ENCODE measurements around the gene JPH4. TPM values are rescaled to one million over a fixed set of nuclear protein-coding genes. Genes with fewer than 3 reads are reported as not detected.

JPH4 gene
- total and polyA plus RNA-seq, 8 donors, result 0.15 to 1.1 (median 0.47) TPM; not detected in 2

DNA sequence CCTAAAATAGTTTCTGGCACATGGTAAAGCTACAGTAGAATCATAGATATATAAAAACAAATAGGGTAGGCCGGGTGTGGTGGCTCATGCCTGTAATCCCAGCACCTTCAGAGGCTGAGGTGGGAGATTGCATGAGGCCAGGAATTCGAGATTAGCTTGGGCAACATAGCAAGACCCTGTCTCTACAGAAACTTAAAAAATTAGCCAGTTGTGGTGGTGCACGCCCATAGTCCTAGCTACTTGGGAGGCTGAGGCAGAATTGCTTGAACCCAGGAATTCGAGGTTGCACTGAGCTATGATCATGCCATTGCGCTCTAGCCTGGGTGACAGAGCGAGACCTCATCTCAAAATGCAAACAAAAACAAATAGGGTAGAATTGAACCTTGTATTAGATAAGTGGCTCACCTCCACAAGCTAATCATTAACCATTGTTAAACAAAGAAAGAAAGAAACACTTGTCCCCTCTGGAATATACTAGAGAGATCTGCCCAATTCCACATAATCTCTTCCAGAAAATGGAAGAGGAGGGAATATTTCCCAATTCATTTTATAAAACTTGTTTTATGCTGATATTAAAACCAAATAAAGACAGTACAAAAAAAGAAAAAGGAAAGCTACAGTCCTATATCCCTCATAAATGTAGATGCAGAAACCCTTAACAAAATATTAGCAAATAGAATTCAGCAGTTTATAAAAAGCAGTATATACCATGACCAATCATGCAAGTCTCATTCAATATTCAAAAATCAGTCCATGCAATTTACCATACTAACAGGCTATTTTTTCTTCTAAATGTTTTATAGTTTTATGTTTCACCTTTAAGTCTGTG is 34.9 kb upstream of the JPH4 start:
- no peak overlapping the region for H3K4me3 ChIP-seq
- no peaks in the 10 kb centered on the region for H3K36me3 ChIP-seq
- peaks cover 38 to 52% (median 45%) of the 10 kb centered on the region in 4 donors for H3K4me1 ChIP-seq
- peak in 1 of 2 donors; percentile 76 for DNase-seq
- peak overlapping the region; percentile 60 to 87 (median 71) for H3K27ac ChIP-seq
- H3K9me3 ChIP-seq, result no peaks in the 10 kb centered on the region
- 35 to 59% (median 48%) methylated on average over 6 of the region's 6 CpGs for WGBS, 5 donors
- H3K27me3 ChIP-seq, result no peaks in the 10 kb centered on the region
- intact Hi-C loops (cut with DNase I; ENCODE audit: low total_unique reads), result no loop called here
- no peak for TF ChIP-seq POLR2A (IDR thresholded peaks at IDR 0.05)
- TF ChIP-seq, protein P1, sequence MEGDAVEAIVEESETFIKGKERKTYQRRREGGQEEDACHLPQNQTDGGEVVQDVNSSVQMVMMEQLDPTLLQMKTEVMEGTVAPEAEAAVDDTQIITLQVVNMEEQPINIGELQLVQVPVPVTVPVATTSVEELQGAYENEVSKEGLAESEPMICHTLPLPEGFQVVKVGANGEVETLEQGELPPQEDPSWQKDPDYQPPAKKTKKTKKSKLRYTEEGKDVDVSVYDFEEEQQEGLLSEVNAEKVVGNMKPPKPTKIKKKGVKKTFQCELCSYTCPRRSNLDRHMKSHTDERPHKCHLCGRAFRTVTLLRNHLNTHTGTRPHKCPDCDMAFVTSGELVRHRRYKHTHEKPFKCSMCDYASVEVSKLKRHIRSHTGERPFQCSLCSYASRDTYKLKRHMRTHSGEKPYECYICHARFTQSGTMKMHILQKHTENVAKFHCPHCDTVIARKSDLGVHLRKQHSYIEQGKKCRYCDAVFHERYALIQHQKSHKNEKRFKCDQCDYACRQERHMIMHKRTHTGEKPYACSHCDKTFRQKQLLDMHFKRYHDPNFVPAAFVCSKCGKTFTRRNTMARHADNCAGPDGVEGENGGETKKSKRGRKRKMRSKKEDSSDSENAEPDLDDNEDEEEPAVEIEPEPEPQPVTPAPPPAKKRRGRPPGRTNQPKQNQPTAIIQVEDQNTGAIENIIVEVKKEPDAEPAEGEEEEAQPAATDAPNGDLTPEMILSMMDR (IDR thresholded peaks at IDR 0.05), result no peak
- TF ChIP-seq POLR2AphosphoS5 (IDR thresholded peaks at IDR 0.05), result no peak
- no peak for TF ChIP-seq EP300 (IDR thresholded peaks at IDR 0.05)

DNA sequence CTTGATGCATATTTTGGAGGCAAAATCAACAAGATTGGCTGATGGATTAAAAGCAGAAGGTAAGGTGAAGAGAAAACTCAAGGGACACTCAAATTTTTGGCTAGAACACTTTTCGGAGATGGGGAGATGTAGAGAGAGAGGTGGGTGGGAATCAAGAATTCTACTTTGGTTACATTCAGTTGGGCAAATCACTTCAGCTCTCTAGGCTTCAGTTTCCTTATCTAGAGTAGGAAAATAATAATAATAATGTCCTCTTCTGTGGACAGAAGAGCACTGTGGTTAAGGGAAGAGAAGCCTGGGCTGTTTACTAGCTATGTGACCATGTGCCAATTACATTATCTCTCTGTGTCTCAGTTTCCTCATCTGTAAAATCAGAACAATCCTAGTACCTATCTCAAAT is 34.2 kb upstream of the JPH4 start:
- Histone ChIP-seq H3K36me3 (no peaks in the 10 kb centered on the region), H3K4me3 (no peak overlapping the region), H3K4me1 (peaks cover 42 to 52% (median 46%) of the 10 kb centered on the region in 4 donors), H3K27ac (peak overlapping the region; percentile 69 to 87 (median 79)), H3K9me3 (no peaks in the 10 kb centered on the region), H3K27me3 (no peaks in the 10 kb centered on the region)
- 86 to 97% (median 92%) methylated on average over 1 of the region's 1 CpG for WGBS, 5 donors
- intact Hi-C loops (cut with DNase I; ENCODE audit: low total_unique reads), result no loop called here
- no peak for DNase-seq
- TF ChIP-seq POLR2AphosphoS5 (IDR thresholded peaks at IDR 0.05), result no peak
- TF ChIP-seq POLR2A (IDR thresholded peaks at IDR 0.05), result no peak
- TF ChIP-seq EP300 (IDR thresholded peaks at IDR 0.05), result no peak
- TF ChIP-seq, protein P1 (IDR thresholded peaks at IDR 0.05), result no peak

DNA sequence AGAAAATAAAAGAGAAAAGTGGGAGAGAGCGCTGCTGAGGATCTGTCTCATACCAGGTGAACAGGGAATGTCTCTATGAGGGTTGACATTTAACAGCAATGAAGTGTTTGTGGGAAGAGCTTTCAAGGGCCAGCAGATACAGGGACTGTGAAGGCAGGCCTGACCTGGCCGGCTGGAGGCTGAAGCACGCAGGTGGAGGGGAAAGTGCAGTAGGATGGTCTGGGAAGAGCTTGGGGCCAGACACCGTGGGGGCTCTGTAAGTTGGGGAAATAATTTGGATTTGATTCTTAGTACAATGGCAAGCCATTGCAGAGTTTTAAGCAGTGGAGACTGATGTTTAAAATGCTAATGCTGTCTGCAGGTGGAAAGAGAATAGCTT is 33.8 kb upstream of the JPH4 start:
- intact Hi-C loops (cut with DNase I; ENCODE audit: low total_unique reads), result no loop called here
- no peak for DNase-seq
- WGBS, 5 donors, result 43 to 56% (median 55%) methylated on average over 4 of the region's 4 CpGs
- no peak overlapping the region for H3K4me3 ChIP-seq
- H3K9me3 ChIP-seq, result no peaks in the 10 kb centered on the region
- H3K4me1 ChIP-seq, result peaks cover 45 to 52% (median 47%) of the 10 kb centered on the region in 4 donors
- peak overlapping the region; percentile 69 to 87 (median 79) for H3K27ac ChIP-seq
- no peaks in the 10 kb centered on the region for H3K36me3 ChIP-seq
- H3K27me3 ChIP-seq, result no peaks in the 10 kb centered on the region
- TF ChIP-seq POLR2AphosphoS5 (IDR thresholded peaks at IDR 0.05) (no peak), POLR2A (IDR thresholded peaks at IDR 0.05) (no peak), EP300 (IDR thresholded peaks at IDR 0.05) (no peak)
- TF ChIP-seq, protein P1 (IDR thresholded peaks at IDR 0.05), result no peak

DNA sequence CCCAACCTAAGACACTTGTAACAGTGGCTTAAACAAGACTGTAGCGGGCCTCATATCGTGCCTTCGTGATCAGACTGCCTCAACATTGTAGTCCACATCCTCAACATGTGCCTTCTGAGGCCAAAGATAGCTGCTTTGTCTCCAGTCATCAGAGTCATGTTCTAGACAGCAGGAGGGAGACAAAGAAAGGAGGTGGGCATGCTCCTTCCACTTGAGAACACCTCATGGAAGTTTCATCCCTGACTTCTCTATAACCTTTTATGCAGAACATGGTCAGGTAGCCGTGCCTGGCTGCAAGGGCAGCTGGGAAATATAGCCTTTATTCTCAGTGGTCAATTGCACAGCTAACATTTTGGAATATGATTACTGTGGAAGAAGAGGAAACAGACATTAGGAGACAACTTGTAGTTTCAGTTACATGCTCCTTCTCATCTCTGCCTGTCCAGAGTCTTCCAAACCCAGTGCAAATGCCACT is 32.3 kb upstream of the JPH4 start:
- peaks cover 45 to 52% (median 48%) of the 10 kb centered on the region in 4 donors for H3K4me1 ChIP-seq
- WGBS, 5 donors, result 46 to 58% (median 51%) methylated on average over 4 of the region's 4 CpGs
- no peak overlapping the region for H3K4me3 ChIP-seq
- no peak for DNase-seq
- TF ChIP-seq POLR2AphosphoS5 (IDR thresholded peaks at IDR 0.05) (no peak), EP300 (IDR thresholded peaks at IDR 0.05) (no peak), POLR2A (IDR thresholded peaks at IDR 0.05) (no peak)
- TF ChIP-seq, protein P1 (IDR thresholded peaks at IDR 0.05), result no peak
- H3K27ac ChIP-seq, result peak overlapping the region; percentile 69 to 87 (median 80)
- intact Hi-C loops (cut with DNase I; ENCODE audit: low total_unique reads), result no loop called here
- H3K36me3 ChIP-seq, result no peaks in the 10 kb centered on the region
- H3K27me3 ChIP-seq, result no peaks in the 10 kb centered on the region
- H3K9me3 ChIP-seq, result no peaks in the 10 kb centered on the region

All from stomach (tissue), 9 donors.